Body of pancreas (tissue), 4 donors: ENCODE measurements around the gene KRT35.

Experiments used
- POLR2A ChIP-seq, 3 donors: fragments of 450-650 bp; IDR thresholded peaks; one replicate each; pipeline ENCODE4 v1.6.1; 2016; ENCODE audit warnings: antibody characterized with exemption in 3 of 3, mild to moderate bottlenecking in 2 of 3
- TF ChIP-seq, protein P1 (sequence below), 7 experiments: fragments of 450-650 bp in 4 of 7; fragments of 200-600 bp in 3 of 7; sonication (generic) in 3 of 7; IDR thresholded peaks; one replicate each; pipeline ENCODE4 v1.5.1; 2016 to 2019; ENCODE audit warnings: antibody characterized with exemption in 7 of 7

DNA sequence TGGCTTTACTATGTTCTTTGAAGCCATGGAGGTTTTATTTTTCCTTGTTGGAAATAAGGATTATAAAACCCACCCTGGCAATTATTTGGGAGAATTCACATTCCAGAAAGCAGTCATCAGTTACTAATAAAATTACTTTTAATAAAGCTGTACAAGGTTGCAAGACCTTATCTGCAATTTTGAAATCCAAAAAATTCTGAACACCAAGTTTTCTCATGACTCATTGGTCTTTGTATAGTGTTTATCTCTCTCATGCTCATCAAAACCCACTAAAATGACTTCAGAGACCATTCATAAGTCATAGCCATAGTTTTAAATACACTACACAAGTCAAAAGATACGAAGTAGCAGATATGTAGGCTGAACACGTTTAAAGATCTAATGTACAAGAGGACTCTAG, 34.1 kb downstream of the KRT35 start:
- TF ChIP-seq, protein P1, sequence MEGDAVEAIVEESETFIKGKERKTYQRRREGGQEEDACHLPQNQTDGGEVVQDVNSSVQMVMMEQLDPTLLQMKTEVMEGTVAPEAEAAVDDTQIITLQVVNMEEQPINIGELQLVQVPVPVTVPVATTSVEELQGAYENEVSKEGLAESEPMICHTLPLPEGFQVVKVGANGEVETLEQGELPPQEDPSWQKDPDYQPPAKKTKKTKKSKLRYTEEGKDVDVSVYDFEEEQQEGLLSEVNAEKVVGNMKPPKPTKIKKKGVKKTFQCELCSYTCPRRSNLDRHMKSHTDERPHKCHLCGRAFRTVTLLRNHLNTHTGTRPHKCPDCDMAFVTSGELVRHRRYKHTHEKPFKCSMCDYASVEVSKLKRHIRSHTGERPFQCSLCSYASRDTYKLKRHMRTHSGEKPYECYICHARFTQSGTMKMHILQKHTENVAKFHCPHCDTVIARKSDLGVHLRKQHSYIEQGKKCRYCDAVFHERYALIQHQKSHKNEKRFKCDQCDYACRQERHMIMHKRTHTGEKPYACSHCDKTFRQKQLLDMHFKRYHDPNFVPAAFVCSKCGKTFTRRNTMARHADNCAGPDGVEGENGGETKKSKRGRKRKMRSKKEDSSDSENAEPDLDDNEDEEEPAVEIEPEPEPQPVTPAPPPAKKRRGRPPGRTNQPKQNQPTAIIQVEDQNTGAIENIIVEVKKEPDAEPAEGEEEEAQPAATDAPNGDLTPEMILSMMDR (IDR thresholded peaks at IDR 0.05) = no peak
- TF ChIP-seq POLR2A (IDR thresholded peaks at IDR 0.05) = no peak
